Embryonic facial prominence (tissue), 1 donor: ENCODE data around the gene SIAH2.

ENCODE experiments used
- DNase-seq: peaks from one replicate; pipeline ENCODE4 v3.0.0-alpha.2; 2016; ENCODE audit errors: extremely low spot score

The SIAH2 gene

DNA sequence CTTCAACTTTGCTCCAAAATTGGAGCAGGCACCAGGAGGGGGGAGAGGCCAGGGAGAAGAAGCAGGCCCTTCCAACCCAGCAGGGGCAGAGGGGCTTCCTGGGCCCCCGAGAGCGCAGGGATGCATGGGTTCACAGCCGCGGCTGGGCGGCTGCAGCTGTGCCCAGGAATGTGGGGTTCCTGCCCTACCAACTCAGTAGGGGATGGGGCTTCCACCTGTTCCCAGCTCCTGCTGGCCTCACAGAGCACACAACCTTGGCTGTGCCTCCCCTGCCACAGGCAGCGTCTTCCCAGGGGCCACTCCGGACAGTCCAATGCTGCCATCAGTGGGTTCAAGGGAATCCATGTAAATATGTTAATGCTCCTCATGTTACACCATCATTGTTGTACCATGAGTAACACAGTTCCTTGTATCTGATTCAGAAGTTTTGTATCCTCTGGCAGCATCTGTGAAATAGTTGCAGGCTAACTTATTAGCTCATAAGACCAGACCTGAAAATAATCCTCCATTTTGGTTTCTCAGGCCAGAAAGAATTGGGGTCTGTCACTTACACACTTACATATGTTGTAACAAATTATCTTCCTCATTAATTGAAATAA lies 12.1 kb upstream of the SIAH2 start:
- DNase-seq, result no peak

DNA sequence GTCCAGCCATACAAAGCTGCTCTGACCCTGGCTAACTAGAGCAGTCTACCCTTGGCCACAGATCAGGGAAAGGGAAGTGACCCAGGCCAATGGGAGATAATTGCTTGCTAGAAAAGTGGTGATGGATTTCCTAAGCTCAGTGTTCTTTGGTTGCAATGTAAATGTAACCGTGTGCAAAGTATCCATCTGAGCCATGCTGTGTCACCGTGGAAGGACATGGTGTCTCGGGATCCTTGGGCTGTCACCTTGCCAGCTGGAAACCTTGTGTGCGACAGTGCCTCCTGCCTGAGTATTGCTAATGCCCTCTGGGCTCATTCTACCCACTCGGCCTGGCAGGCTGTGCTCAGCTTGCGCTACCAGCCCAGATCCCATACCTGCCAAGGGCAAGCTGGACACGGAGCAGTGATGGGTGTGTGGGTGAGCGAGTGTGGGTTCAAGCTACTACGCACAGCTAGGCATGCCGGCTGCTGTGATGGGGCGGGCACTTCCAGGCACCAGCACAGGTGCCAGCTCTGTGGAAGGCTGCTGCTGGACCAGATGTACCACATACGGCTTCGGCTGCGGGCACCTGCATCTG lies 10.7 kb upstream of the SIAH2 start:
- no peak for DNase-seq

DNA sequence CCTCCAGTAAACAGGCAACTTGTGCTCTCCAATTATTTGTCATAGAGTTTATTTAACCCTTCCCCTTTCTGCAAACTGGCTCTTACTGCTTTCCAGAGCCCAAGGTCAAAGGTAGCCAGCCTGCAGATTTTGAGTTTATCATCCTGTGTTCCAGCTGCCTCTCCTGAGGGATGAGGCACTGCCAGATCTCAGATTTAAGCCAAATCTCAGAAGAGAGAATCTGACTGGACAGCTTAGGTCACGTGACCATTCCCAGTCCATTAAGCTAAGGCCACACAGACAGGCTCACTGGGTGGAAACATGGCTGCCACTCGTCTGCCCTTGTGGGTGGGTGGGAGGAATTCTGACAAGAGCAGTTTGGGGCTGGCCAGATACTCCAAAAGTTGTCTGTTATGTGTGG lies 8.6 kb upstream of the SIAH2 start:
- DNase-seq, result no peak

DNA sequence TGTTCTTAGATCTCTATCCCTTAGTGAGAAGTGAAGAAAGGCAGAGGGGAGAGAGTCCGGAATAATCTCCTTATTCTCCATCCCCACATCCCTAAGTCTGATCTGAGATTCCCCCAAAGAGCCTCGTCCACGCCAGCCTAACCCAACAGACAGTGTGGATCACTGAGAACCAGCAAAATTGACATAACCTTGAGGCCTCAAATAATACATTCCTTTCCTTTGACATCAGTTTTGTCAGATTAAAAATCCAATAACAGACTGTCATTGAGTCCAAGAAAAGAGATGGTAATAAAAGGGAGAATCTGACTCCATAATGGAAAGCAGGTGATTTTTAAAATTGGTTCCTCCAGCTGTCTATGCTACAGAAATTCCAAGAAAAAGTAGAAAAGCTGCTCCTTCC lies 7.7 kb upstream of the SIAH2 start:
- no peak for DNase-seq

DNA sequence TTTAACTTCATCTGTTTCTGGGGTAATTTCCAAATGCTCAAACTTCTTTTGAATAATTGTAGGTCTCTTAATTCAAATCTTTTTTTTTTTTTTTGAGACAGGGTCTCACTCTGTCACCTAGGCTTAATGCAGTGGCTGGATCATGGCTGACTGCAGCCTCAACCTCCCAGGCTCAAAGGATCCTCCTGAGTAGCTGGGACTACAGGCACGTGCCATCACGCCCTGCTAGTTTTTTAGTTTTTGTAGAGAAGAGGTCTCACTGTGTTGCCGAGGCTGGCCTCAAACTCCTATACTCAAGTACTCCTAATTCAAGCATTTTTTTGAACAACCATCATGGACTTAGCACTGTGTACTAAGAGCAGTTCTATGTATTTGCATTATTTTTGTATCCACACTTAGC lies 3.8 kb upstream of the SIAH2 start:
- no peak for DNase-seq

DNA sequence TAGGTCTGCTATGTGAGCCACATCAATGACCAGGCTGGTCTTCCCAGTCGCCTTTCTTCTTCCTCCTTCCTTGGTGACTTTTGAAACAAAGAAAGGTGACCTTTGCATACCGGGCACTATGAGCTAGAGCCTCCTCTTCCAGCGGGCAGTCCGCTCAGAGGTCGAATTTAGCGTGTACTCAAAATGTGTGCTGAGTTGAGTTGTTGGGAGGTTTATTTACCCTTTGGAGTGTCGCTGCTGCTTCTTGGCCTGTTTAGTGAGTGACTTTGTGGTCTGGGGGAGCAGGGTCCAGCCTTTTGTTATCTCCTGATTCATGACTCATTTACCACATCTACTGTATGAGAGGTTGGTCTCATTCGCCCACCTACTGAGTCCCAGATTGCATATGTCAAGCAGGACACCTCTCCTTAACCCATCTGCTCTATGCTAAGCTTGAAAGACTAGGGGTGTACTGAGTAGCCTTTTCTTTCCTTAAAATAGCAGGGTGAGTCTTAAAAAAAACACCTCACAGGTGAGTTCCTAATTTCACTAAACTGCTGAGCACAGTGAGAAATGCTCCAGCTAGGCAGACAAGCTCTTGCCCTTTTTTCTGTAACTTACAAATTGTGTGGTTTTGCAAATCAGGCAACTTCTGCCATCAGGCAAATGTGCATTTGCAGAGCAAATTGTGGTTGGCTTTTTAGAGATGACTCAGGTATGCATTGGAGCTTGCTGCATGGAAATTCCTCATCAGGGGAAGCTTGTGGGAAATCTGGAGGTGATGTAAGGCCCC lies 3.2 kb upstream of the SIAH2 start:
- no peak for DNase-seq

DNA sequence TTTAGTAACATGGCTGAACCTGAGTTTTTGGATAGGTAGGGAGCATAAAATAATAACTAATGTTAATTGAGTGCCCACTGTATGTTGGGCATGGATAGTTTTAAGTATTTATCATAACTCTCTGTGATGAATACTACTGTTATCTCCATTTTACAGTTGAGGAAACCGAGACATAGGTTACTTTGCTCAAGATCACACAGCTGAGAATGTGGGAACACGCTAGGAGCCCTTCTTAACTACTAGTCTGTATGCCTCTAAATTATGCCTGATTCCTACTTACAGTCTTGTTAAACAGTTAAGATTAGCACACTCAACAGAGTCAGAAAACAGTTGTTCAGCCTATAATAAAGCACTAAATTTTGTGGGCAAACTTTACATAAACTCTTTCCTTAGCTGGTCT lies 2.0 kb upstream of the SIAH2 start:
- no peak for DNase-seq

DNA sequence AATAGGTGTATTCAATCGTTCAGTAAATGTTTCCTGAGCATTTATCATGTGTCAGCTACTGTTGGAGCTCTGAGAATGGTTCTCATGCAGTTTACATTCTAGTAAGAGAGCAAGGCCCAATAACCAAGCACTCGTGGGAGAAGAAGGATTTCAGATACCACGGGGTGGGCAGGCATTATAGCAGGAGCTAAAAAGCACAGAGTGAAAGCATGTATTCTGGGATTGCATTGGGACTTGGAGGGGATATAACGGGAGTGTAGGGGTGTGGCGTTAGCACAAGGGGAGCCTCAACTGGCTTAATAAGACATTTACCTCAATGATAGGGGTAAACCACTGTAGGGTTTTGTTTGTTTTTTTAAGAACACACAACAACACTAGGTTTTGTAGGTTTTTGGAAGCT lies 1.6 kb upstream of the SIAH2 start:
- no peak for DNase-seq

DNA sequence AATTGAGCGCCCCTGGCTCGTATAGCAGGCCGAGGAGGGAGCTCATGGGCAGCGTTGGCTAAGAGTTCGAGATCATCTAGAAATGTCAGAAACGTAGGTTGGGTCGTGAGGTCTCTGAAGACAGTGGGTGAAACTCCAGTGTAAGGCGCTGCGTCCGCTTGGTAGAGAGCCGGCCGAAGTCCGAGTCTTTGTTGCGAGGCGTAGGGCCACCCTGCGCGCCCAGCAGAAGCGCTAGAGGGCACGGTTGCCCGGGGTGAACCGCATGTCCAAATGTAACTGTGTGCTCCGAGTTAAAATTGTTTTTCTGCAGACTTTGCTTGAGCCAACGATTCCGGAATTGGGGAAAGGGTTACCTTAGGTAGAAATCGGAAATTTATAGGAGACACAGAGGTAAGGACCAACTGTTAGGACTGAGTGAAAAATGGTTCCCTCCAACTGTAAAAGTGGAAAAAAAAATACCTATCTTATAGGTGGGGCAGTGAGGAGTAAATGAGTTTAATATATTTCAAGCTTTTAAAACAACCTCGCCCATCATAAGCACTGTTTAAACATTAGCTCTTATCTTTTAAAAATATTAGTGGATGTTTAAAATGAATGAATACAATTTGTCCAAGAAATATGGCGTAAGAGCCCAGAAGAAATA lies 993 bp upstream of the SIAH2 start:
- no peak for DNase-seq

DNA sequence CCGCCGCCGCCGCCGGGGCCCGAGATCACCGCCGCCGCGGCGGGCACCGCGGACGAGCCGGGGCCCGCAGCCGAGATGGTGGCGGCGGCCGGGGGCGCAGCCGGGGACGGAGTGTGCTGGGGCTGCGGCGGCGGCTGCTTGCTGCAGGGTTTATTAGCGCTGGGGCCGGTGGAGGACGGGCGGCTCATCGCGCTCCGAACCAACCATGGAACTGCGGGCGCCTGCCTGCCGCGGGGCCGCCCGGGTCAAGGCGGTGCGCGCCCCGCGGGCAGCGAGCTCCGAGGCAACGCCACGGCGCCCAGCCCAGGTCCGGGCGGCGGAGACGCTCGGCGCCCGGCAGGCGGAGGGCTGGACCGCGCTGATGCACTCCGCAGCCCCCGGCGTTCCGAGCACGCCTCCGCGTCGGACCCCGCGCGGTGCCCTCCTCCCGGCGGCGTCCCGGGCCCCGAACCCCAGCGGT lies 277 bp downstream of the SIAH2 start:
- DNase-seq, result no peak

DNA sequence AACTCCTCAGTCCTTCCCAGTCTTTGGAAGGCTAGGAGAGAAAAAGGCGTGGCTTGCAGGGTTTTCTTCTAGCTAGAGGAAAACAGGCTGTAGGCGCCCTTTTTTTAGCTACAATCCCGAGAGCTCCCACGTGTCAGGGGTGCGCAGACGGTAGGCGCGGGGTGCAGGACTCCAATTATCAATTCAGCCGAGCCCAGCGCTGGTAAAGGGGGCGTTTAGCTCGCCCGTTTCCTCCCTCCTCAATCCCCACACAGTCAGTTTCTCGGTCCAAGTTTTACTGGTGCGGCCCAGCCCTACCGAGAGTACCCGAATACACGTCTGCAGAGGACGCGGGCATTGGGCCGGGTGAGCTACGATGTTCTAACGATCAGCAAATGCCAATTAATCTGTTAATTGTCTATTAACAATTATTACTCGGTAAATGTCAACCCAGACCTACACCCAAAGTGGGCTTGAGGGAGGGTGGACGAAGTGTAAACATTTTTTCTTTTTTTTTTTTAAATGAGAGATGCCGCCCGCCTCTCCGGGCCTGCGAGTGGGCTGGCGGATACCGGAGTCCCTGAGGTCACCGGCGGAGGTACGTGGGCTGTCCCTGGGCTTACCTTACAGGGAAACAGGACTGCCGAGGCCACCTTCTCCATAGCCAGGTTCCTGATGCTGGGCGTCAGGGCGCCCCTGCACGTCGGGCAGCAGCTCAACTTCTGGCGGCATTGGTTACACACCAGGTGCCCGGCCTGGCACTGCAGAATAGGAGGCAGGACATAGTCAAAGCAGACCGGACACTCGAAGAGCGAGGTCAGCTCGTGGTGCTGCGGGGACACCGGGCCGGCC lies 923 bp downstream of the SIAH2 start:
- peak; percentile 19 for DNase-seq

DNA sequence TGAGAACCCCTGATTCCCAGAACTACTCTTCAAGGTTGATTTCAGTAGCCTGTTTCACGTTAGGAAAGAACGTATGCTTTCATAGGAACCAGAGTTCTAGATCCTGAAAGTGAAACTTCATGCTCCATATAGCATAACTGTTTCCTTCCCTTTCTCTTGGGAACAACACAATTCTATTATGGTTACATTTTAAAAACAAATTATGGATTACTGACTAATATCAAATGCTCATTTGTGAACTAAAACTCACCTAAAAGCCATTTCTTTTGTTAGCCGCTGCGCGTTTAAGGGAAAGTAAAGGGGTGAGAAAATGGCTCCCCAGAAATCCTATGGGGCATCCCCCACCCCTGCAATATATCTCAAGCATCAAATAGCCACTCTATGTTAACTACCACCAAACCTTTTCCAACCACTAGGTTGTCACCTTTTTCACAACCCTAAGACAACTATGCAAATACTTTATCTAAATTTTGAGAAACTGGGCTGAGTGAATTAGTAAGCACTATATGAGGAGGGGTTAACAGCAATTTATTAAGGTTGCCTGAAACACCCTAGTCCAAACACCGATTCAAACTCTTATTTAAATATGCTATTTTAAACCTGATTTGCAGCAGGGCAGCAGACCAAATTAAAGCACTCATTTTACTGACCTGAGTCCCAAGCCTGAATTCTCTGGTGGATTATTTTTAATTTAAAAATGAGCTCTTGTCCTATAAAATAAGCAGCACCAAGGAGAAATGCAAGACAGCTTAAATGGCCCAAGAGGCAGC lies 2.4 kb downstream of the SIAH2 start:
- DNase-seq, result no peak

DNA sequence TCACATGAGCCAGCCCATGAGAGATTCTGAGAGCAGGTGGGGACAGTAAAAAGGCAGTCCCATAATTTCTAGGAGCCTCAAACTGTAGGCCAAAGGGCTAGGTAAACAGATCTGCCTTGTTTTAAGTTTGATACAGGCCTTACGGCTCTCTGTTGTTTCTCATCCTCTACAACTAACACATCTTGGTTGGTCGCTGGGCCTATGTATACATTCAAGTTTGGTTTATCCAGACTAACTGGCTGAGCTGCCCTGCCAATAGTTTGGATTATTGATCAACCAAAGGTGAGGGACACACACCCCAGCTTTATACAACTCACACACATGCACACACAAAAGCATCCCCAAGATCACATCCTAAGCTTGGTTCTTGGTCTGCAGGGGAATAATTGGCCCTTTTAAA lies 3.0 kb downstream of the SIAH2 start:
- no peak for DNase-seq

DNA sequence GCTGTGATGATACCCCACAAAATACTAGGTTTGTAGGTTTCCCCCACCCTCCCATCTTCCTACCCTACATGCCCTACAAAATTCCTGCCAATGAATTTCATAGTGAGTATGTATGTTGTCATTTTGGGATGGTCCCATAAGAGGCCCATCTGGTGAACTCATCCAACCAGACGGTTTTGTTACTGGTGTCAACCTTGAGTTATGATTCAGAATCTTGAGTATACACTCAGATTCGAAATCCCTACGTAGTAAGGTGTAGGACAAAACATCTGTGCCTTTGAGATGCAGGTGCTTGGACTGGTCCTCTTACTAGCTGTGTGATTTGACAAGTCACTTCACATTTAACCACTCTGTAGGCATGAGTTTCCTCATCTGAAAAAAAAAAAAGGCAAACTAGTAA lies 3.6 kb downstream of the SIAH2 start:
- no peak for DNase-seq

DNA sequence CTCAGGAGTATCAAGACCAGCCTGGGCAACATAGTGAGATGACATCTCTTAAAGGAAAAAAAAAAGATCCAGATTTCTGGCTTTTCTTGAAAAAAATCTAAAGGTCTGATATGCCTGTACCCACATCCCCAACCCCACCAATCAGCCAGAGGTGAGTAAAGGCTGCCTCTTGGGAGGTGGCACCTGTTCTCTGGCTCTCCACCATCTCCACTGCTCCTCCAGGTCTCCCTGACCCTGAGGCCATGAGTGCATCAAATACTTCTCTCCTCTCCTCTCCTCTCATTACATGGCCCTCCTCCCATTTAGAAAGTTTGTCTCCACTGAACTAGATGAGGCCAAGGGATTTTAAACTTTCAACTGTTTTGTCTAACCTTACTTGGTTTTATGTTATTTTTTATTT lies 5.2 kb downstream of the SIAH2 start:
- no peak for DNase-seq

DNA sequence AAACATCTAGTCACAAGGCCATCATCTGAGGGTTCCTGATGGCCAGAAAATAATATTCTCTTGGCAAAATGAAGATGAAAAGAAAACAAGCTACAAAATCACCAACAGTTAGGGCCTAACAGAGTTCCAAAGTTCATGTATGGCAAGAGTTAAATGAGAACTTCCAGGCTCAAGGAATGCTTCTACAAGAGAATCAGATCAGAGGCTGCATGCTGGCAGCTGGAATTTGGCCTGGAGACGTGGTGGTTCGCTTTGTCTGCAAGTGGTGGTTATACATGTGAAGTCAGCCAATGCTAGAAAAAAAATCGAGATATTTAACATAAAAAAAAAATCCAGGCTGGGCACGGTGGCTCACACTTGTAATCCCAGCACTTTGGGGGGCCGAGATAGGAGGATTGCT lies 5.6 kb downstream of the SIAH2 start:
- DNase-seq, result no peak

DNA sequence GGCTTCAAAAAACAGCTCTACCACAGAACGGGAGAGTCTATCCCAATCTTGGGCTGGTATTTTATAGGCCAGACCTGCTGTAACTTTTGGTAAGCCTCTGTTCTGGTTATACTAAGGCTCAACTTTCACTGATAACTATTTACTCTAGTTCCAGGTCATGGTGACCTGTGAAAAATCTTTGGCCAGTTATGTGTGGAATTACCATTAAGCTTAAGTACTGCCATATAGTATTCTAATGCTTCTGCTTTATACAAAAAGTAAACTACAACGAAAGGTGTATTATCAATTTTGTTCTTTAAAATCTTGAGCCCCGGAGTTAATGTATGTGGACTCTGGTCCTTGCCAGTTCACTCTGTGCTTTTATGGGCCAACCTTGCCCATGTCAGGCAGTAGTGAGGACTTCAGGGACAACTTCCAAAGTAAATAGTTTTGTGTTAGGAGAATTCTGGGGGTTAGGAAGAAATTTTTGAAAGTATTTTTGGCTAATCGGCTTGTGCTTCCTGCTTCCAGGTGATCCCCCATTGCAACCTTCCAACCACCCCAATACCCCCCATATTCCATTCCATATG lies 6.4 kb downstream of the SIAH2 start:
- DNase-seq, result no peak

DNA sequence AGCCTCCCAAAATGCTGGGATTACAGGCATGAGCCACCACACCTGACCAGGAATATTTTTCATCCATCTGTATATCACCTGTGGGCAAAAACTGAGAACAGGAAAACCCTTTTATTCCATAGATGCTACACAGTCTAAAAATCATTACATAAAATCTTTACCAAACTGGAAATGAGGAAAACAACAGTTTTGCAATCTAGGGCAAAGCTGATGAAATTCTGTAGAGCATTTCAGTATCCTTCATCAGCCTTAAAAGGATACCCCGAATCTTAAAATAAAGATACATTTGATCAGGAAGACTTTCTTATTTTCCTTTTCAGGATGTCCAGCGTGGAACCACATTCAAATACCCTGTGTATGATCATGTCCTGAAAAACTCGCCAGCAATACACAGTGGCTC lies 7.1 kb downstream of the SIAH2 start:
- DNase-seq, result no peak

DNA sequence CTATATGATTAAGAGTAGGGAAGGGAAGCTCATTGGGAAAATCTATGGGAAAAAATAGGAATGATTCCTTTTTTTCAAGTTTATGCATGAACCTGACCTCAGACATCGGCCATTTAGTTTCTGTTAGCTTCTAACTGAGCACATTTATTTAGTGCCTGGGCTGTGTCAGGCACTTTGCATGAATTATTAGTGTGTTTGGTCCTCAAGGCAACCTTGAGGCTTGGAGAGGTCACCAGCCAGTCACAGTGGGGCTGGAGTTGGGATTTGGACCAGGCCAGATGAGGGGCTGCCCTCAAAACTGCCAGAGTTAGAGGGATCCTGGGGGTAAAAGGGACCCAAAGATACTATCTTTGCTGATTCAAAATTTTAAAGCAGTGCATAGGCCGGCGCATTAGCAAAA lies 8.1 kb downstream of the SIAH2 start:
- no peak for DNase-seq

DNA sequence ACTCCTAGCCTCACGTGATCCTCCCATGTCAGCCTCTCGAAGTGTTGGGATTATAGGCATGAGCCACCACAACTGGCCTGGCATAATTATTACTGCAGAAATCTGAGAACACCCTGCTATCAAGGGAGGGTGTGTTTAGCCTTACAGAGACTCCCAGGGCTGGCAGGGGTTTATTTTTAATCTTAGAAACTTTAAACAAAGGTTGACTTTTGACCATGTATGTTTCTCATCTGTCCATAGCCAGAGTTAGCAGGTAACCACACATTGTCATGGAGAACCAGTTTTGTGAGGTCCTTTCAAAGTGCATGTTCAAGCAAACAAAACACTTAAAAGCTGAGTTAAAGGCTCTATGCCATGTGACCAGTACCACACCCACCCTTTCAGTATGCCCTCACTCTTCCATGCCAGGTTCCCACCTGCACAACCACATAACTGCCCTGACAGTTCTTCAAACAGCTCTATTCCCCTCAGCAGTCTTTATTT lies 11.1 kb downstream of the SIAH2 start:
- no peak for DNase-seq

DNA sequence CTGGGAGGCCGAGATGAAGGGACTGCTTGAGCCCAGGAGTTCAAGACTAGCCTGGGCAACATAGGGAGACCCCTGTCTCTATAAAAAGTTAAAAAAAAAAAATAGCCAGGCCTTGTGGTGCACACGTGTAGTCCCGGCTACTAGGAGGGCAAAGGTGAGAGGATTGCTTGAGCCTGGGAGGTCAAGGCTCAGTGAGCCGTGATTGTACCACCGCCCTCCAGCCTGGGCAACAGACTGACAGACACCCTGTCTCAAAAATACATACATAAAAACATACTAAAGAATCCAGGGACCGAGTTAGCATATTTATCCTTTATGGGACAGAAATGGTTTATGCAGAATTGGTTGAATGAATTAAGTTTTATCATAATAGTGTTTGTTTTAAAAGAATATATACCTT lies 13.7 kb downstream of the SIAH2 start:
- DNase-seq, result no peak
